PFSK-1 (cell line): ENCODE measurements around the gene C21orf58.

Source experiments
- FOXP2 ChIP-seq: optimal IDR thresholded peaks from 2 replicates; pipeline ENCODE3; 2011; ENCODE audit warnings: borderline replicate concordance, control low read depth, inconsistent platforms; ENCODE audit not compliant: insufficient read depth; ENCODE audit errors: extremely low read length, extremely low read depth
- POLR2AphosphoS5 ChIP-seq: IDR thresholded peaks from 2 replicates; pipeline ENCODE4 v1.6.1; 2012; ENCODE audit warnings: low read depth, mild to moderate bottlenecking, control low read depth, low read length, moderate library complexity
- REST ChIP-seq, 2 experiments: IDR thresholded peaks; 2 replicates each; pipeline versions ENCODE4 v1.6.1 to v1.8.0; 2011 to 2012; ENCODE audit warnings: low read depth in 2 of 2, low read length in 2 of 2, control low read depth in 1 of 2, inconsistent platforms in 1 of 2, mild to moderate bottlenecking in 1 of 2, moderate library complexity in 1 of 2; ENCODE audit not compliant: insufficient read depth in 1 of 2
- SIN3A ChIP-seq: IDR thresholded peaks from 2 replicates; pipeline ENCODE4 v1.6.1; 2012; ENCODE audit warnings: mild to moderate bottlenecking, low read length, moderate library complexity, borderline replicate concordance; ENCODE audit not compliant: insufficient read depth
- TAF1 ChIP-seq: IDR thresholded peaks from 2 replicates; pipeline ENCODE4 v1.6.1; 2012; ENCODE audit warnings: low read length, control low read depth, borderline replicate concordance; ENCODE audit not compliant: insufficient read depth

C21orf58 gene

GRCh38 chr21:46297338-46298271, 26.1 kb downstream of the C21orf58 start:
- TF ChIP-seq POLR2AphosphoS5 (no peak), REST (IDR thresholded peaks at IDR 0.05; ENCODE audit: insufficient read depth in 1 of 2, low read depth in 2 of 2, low read length in 2 of 2) (no peak), SIN3A (no peak), FOXP2 (no peak), TAF1 (no peak)

GRCh38 chr21:46295996-46296752, 27.5 kb downstream of the C21orf58 start:
- TF ChIP-seq FOXP2 (no peak), TAF1 (no peak), SIN3A (no peak), REST (IDR thresholded peaks at IDR 0.05; ENCODE audit: insufficient read depth in 1 of 2, low read depth in 2 of 2, low read length in 2 of 2) (no peak), POLR2AphosphoS5 (no peak)

- TF ChIP-seq TAF1 (no peak), FOXP2 (no peak), POLR2AphosphoS5 (no peak), REST (IDR thresholded peaks at IDR 0.05; ENCODE audit: insufficient read depth in 1 of 2, low read depth in 2 of 2, low read length in 2 of 2) (no peak), SIN3A (no peak)
Observed at GRCh38 chr21:46295177-46295770, 28.4 kb downstream of the C21orf58 start.

- no peak for TF ChIP-seq TAF1
- no peak for TF ChIP-seq FOXP2
- TF ChIP-seq REST (IDR thresholded peaks at IDR 0.05; ENCODE audit: insufficient read depth in 1 of 2, low read depth in 2 of 2, low read length in 2 of 2), result no peak
- no peak for TF ChIP-seq POLR2AphosphoS5
- TF ChIP-seq SIN3A, result no peak
Observed at GRCh38 chr21:46294647-46295176, 29.0 kb downstream of the C21orf58 start.
